ENCODE results near the gene MEG3.

- no peak for TF ChIP-seq POLR2AphosphoS5 (IDR thresholded peaks at IDR 0.05; ENCODE audit: borderline replicate concordance, low read depth, low read length)
- TF ChIP-seq EZH2 (IDR thresholded peaks at IDR 0.05) = no peak
- TF ChIP-seq FOXP2 (optimal IDR thresholded peaks at IDR 0.05; ENCODE audit: control extremely low read depth, extremely low read length, insufficient read depth) = no peak
These were observed 65.9 kb downstream of the MEG3 start for GRCh38 chr14:100891501-100892445.

Data from SK-N-MC (cell line).